Measurements from ENCODE around the gene HNRNPLL. TPM values are rescaled to one million over a fixed set of nuclear protein-coding genes. Genes with fewer than 3 reads are reported as not detected.

The HNRNPLL gene
- total and polyA plus RNA-seq, 10 donors = 4.8 to 53.4 (median 33.9) TPM

DNA sequence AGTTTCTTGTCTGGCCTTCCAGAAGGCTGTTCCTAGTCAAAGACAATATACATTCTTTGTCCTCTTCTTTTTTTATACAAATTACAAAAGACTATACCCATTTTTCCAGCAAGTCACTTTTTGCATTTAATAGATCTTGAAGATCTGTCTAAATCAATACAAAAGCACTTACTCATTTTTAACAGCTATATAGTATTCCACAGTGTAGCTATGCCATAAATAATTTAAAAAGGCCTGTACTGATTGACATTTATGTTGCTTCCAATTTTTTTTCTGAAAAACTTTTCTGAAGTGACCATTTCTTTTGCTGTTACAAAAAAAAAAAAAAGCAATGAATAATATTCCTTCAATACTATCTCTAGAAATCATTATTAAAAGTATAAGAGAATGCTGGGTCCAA is 30.3 kb upstream of the HNRNPLL start:
- Histone ChIP-seq H3K4me3 (no peak overlapping the region), H3K27me3 (replicated peaks in 1 of 7) (no peaks in the 10 kb centered on the region), H3K9me3 (peaks cover 0 to 8% (median 2%) of the 10 kb centered on the region in 8 donors), H3K4me1 (peaks cover 12 to 21% (median 15%) of the 10 kb centered on the region in 6 donors), H3K36me3 (no peaks in the 10 kb centered on the region), H3K27ac (no peak overlapping the region)
- intact Hi-C loops (cut with DNase I; ENCODE audit: low total_unique reads) = no loop called here
- TF ChIP-seq, protein P1, sequence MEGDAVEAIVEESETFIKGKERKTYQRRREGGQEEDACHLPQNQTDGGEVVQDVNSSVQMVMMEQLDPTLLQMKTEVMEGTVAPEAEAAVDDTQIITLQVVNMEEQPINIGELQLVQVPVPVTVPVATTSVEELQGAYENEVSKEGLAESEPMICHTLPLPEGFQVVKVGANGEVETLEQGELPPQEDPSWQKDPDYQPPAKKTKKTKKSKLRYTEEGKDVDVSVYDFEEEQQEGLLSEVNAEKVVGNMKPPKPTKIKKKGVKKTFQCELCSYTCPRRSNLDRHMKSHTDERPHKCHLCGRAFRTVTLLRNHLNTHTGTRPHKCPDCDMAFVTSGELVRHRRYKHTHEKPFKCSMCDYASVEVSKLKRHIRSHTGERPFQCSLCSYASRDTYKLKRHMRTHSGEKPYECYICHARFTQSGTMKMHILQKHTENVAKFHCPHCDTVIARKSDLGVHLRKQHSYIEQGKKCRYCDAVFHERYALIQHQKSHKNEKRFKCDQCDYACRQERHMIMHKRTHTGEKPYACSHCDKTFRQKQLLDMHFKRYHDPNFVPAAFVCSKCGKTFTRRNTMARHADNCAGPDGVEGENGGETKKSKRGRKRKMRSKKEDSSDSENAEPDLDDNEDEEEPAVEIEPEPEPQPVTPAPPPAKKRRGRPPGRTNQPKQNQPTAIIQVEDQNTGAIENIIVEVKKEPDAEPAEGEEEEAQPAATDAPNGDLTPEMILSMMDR (IDR thresholded peaks at IDR 0.05 in 8 of 11, conservative IDR thresholded peaks at IDR 0.05 in 3 of 11) = no peak
- TF ChIP-seq POLR2AphosphoS5 (IDR thresholded peaks at IDR 0.05) (no peak), POLR2A (IDR thresholded peaks at IDR 0.05) (no peak)
- DNase-seq = no peak

DNA sequence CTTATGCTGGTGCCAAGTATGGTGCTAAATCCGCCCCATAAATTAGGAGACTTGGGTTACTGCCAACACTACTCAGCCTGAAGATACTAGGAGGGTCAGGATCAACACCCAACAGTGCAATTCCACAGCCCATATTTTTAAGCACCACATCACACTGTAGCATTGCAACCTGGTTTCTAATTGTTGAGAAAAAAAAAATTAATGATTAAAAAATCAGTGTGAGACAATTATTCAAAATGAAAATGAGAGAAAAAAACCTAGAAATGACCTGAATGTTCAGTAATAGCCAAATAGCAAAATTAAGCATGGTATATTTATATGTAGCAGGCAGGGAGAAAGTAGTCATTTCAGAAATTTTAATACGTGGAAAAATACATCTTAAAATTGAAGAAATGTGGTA is 29.2 kb upstream of the HNRNPLL start:
- intact Hi-C loops (cut with DNase I; ENCODE audit: low total_unique reads) = no loop called here
- peaks cover 0 to 10% (median 0%) of the 10 kb centered on the region in 7 donors for H3K27me3 ChIP-seq (replicated peaks in 1 of 7)
- no peak for DNase-seq
- 69 to 85% (median 81%) methylated on average over 2 of the region's 2 CpGs for WGBS, 5 donors
- H3K36me3 ChIP-seq = no peaks in the 10 kb centered on the region
- H3K9me3 ChIP-seq = peaks cover 0 to 8% (median 2%) of the 10 kb centered on the region in 8 donors
- no peak overlapping the region for H3K27ac ChIP-seq
- no peak overlapping the region for H3K4me3 ChIP-seq
- TF ChIP-seq, protein P1 (IDR thresholded peaks at IDR 0.05 in 8 of 11, conservative IDR thresholded peaks at IDR 0.05 in 3 of 11) = no peak
- TF ChIP-seq POLR2AphosphoS5 (IDR thresholded peaks at IDR 0.05) (no peak), POLR2A (IDR thresholded peaks at IDR 0.05) (no peak)
- H3K4me1 ChIP-seq = peaks cover 12 to 21% (median 15%) of the 10 kb centered on the region in 6 donors

DNA sequence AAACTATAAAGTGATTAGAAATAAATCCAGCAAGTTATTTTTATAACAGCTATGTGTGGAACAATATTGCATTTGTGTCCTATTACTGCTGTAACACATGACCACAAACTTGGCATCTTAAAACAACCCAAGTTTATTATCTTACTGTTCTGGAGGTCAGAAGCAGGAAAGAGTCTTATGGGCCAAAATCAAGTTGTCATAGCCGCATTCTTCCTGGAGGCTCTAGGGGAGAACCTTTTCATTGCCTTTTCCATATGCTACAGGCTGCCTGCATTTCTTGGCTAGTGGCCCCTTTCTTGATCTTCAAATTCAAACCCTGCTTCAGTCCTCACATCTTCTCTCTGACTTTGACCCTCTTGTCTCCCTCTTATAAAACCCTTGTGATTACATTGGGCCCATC is 27.0 kb upstream of the HNRNPLL start:
- H3K4me3 ChIP-seq = no peak overlapping the region
- peaks cover 0 to 8% (median 2%) of the 10 kb centered on the region in 8 donors for H3K9me3 ChIP-seq
- peaks cover 0 to 28% (median 0%) of the 10 kb centered on the region in 7 donors for H3K27me3 ChIP-seq (replicated peaks in 1 of 7)
- no peak for DNase-seq
- TF ChIP-seq POLR2A (IDR thresholded peaks at IDR 0.05) = no peak
- TF ChIP-seq, protein P1 (IDR thresholded peaks at IDR 0.05 in 8 of 11, conservative IDR thresholded peaks at IDR 0.05 in 3 of 11) = no peak
- TF ChIP-seq POLR2AphosphoS5 (IDR thresholded peaks at IDR 0.05) = no peak
- H3K4me1 ChIP-seq = peaks cover 7 to 24% (median 9%) of the 10 kb centered on the region in 6 donors
- 89 to 97% (median 93%) methylated on average over 1 of the region's 1 CpG for WGBS, 5 donors
- no peak overlapping the region for H3K27ac ChIP-seq
- no peaks in the 10 kb centered on the region for H3K36me3 ChIP-seq
- intact Hi-C loops (cut with DNase I; ENCODE audit: low total_unique reads) = no loop called here

DNA sequence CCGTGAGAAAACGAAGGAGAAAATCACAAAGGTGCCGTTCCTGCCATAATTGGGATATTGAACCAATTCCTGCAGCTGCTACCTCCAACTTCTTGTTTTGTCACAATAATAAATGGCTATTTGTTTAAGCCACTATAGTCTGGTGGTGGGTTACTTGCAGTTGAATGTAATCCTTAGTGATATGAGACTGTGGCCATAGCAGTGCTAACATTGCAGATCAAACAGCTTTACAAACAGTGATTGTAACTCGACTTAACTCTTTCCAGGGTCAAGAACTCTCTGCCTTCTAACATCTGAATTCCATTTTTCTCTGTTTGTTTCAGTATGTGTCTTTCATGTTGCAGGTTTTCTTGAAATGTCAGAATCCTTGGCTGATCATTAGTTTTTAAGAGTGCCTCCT is 24.7 kb upstream of the HNRNPLL start:
- intact Hi-C loops (cut with DNase I; ENCODE audit: low total_unique reads) = no loop called here
- no peak for DNase-seq
- peaks cover 0 to 19% (median 5%) of the 10 kb centered on the region in 6 donors for H3K4me1 ChIP-seq
- H3K27ac ChIP-seq = no peak overlapping the region
- H3K36me3 ChIP-seq = no peaks in the 10 kb centered on the region
- TF ChIP-seq, protein P1 (IDR thresholded peaks at IDR 0.05 in 8 of 11, conservative IDR thresholded peaks at IDR 0.05 in 3 of 11) = no peak
- no peak for TF ChIP-seq POLR2A (IDR thresholded peaks at IDR 0.05)
- no peak for TF ChIP-seq POLR2AphosphoS5 (IDR thresholded peaks at IDR 0.05)
- H3K9me3 ChIP-seq = peaks cover 0 to 8% (median 2%) of the 10 kb centered on the region in 8 donors
- 81 to 93% (median 87%) methylated on average over 4 of the region's 4 CpGs for WGBS, 5 donors
- peaks cover 0 to 31% (median 0%) of the 10 kb centered on the region in 7 donors for H3K27me3 ChIP-seq (replicated peaks in 1 of 7)
- H3K4me3 ChIP-seq = no peak overlapping the region
